ENCODE results near the gene HES2.
"Not testable (repeated sequence)": the region's sequence is repeated elsewhere in the genome, so short reads cannot be mapped to it uniquely, and the experiment has no call there.

The HES2 gene

DNA sequence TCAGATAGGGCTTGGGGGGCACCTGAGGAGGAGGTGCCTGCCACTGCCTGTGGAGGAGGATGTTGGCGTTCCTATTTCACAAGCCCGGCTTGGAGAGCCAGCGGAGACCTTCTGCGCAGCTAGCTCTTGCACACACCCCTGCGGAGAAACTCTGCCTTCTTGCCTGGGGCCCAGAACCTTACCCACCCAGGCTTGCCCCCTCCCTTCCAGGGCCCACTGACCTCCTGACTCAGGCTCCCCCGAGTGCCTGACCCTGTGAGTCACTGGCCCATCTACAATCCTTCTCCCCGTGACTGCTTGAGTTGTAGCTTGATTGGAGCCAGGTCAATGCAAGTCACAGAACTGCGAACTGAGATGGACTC is 3.4 kb downstream of the HES2 start:
- DNase-seq (ENCODE audit: low read depth): no peak

DNA sequence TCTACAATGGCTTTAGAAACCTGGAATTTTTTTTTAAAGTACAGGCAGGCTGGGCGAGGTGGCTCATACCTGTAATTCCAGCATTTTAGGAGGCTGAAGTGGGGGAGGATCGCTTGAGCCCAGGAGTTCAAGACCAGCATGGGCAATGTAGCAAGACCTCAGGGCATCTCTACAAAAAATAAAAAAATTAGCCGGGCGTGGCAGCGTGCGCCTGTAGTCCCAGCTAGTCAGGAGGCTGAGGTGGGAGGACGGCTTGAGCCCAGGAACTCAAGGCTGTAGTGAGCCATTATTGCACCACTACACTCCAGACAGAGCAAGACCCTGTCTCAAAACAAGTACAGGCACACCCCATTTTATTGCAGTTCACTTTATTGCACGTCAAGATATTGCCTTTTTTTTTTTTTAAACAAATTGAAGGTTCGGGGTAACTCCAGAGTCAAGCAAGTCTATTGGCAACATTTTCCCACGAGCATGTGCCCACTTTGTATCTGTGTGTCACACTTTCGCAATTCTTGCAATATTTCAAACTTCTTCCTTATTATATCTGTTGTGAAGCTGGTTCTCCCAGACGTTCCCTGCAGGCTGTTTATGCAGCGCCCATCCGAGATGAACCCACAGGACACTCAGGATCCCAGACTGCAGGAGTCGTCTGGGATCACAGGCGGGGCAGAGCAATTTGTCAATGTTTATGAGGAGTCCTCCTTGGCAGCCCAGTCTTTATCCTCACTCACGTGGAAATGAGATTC is 4.7 kb downstream of the HES2 start:
- no peak for DNase-seq (ENCODE audit: low read depth)

DNA sequence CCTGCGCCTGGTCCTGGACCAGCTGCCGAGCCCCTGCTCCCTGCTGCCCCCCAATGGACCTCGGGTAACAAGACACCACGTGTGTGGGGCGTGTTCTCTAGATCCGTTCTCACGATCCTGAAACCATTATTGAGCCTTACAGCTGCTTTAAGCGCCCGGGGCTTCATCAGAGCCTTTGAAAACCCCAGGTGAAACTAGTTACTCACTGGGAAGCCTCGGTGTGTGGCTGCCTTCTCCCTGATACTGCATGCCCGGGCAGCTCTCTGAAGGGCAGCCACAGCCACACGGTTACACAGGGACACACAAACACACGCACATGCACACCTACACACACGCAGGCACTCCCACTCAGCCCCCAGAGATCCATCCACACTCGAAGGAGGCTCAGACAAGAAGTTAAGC is 5.3 kb downstream of the HES2 start:
- DNase-seq (ENCODE audit: low read depth): no peak

DNA sequence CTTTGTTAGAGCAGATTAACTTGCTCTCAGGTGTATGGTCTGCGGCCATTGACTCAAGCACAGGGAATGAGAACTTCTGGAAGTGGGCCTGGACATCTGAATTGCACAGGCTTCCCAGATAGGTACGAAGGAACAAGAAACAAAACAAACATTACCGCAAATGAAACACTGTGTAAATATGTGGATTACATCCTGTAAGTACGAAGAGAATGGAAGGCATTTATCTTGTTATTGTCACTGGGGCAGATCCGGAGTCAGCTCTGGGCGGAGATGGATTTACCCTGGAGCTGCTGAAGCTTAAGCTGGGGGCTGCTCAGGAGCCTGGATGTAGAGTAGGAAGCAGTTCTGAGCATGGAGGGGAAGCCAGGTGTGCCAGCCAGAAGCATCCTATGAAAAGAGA is 6.8 kb downstream of the HES2 start:
- no peak for DNase-seq (ENCODE audit: low read depth)

DNA sequence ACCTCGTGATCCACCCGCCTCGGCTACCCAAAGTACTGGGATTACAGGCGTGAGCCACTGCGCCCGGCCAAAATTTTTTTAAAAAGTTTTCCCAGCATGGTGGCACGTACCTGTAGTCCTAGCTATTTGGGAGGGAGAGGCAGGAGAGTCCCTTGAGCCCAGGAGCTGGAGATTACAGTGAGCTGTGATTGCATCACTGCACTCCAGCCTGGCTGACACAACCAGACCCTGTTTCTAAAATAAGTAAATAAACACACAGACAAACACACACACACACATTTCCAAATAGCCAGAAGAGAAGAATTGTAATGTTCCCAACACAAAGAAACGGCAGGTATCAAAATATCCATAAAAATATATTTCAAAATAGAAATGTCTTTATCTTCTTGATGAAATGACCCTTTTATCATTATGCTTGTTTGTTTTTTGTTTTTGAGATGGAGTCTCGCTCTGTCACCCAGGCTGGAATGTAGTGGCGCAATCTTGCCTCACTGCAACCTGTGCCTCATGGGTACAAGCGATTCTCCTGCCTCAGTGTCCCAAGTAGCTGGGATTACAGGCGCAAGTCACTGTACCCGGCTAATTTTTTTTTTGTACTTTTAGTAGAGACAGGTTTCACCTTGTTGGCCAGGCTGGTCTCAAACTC is 9.3 kb downstream of the HES2 start:
- DNase-seq (ENCODE audit: low read depth): no peak

DNA sequence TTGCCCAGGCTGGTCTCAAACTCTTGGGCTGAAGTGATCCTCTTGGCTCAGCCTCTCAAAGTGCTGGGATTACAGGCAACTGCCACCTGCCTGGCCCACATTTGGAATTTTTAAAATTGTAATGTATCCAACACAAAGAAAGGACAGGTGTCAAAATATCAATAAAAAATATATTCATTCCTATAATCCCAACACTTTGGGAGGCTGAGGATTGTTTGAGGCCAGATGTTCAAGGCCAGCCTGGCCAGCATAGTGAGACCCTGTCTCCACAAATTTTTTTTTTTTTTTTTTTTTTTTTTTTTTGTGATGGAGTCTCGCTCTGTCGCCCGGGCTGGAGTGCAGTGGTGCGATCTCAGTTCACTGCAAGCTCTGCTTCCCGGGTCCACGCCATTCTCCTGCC is 10.0 kb downstream of the HES2 start:
- DNase-seq (ENCODE audit: low read depth): no peak

DNA sequence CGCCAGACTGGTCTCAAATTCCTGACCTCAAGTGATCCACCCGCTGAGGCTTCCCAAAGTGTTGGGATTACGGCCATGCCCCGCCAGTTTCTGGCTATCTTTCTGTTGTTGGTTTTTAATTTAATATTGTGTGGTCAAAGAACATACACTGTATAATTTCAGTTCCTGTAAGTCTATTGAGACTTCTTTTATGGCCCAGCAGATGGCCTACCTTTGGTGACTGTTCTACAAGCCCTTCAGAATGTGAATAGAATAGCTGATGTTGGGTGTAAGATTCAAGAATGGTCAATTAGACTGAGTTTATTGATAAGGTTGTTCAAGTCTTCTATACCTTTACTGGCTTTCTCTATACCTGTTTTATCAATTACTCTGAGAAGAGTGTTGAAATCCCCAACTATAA is 10.7 kb downstream of the HES2 start:
- DNase-seq (ENCODE audit: low read depth): no peak

DNA sequence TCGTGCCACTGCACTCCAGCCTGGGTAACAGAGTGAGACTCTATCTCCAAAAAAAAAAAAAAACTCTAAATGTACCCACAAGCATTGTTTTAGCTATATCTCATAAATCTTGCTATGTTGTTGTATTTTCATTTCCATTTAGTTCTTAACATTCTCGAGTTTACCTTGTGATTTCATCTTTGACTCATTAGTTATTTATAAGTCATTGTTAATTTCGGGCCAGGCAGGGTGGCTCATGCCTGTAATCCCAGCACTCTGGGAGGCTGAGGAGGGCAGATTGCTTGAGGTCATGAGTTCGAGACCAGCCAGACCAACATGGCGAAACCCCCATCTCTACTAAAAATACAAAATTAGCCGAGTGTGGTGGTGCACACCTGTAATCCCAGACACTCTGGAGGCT is 11.7 kb downstream of the HES2 start:
- no peak for DNase-seq (ENCODE audit: low read depth)

DNA sequence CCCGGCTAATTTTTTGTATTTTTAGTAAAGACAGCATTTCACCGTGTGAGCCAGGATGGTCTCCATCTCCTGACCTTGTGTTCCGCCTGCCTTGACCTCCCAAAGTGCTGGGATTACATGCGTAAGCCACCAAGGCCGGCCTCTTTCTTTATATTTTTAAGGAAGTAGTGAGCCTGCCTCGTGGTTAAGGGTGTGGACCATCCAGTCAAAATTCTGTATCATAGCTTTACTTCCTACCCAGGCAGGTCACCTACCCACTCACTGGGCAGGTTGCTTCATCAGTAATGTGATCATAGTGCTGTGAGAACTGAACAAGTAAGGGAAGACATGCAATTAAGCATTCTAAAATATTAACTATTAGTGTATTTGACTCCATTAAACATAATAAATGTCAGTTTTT is 18.0 kb downstream of the HES2 start:
- DNase-seq (ENCODE audit: low read depth): no peak

DNA sequence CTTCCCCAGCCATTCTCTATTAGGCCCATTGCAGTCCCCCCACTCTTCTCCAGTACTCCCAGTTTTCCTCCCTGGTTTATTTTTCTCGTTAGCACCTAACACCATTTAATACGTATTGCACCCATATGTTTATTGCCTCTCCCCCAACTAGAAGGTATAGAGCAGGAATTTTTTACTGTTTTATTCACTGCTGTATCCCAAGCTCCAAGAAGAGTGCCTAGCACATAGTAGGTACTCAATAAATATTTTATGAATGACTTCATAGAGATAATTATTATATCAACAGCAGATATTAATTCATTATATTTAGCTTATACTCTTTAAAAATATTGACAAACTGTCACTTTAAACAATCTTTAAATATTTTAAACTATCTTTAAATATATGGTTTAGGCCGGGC is 20.4 kb downstream of the HES2 start:
- DNase-seq (ENCODE audit: low read depth): no peak

DNA sequence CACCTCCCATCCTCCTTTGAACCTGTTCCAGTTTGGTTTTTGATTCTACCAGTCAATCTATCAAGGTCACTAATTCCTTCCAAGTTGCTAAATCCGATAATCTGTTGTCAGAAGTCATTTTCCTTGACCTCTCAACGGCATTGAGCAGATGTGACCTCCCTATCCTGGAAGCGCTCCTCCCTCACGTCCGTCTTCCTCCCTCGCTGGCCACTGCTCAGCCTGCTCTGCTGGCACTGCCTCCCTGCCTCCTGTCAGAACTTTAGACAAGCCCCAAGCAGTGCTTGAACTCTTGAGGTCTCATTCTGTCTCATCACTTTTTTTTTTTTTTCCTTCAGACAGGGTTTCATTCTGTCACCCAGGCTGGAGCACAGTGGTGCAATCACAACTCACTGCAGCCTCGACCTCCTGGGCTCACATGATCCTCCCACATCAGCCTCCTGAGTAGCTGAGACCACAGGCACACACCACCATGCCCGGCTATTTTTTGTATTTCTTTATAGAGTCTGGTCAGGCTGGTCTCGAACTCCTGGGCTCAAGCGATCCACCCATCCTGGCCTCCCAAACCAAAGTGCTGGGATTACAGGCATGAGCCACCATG is 21.8 kb downstream of the HES2 start:
- DNase-seq (ENCODE audit: low read depth): no peak

DNA sequence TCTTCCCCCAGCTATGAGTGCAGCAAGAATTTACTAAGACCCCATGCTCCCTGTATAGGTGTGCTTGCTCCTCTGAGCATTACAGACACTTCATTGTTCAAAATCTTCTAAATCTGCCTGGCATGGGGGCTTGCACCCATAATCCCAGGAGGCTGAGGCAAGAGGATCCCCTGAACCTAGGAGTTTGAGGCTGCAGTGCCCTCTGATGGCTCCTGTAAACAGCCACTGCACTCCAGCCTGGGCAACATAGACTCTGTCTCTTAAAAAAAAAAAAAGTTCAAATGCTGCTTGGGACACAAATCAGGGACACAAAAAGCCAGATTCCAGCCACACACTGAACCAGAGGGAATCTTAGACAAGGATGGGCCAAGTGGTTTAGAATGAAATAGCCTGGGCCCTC is 22.7 kb downstream of the HES2 start:
- no peak for DNase-seq (ENCODE audit: low read depth)

DNA sequence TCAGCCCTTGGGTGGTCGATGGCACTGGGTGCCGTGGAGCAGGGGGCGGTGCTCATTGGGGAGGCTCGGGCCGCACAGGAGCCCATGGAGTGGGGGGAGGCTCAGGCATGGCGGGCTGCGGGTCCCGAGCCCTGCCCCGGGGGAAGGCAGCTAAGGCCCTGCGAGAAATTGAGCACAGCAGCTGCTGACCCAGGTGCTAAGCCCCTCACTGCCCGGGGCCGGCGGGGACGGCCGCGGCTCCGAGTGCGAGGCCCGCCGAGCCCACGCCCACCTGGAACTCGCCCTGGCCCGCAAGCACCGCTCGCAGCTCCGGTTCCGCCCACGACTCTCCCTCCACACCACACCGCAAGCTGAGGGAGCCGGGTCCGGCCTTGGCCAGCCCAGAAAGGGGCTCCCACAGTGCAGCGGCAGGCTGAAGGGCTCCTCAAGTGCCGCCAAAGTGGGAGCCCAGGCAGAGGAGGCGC is 23.9 kb downstream of the HES2 start:
- DNase-seq (ENCODE audit: low read depth): not testable (repeated sequence)

DNA sequence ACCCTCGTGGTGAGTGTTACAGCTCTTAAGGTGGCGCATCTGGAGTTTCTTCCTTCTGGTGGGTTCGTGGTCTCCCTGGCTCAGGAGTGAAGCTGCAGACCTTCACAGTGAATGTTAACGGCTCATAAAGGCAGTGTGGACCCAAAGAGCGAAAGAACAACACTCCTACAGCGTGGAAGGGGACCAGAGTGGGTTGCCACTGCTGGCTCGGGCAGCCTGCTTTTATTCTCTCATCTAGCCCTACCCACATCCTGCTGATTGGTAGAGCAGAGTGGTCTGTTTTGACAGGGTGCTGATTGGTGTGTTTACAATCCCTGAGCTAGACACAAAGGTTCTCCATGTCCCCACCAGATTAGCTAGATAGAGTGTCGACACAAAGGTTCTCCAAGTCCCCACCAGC is 24.6 kb downstream of the HES2 start:
- DNase-seq (ENCODE audit: low read depth): not testable (repeated sequence)

DNA sequence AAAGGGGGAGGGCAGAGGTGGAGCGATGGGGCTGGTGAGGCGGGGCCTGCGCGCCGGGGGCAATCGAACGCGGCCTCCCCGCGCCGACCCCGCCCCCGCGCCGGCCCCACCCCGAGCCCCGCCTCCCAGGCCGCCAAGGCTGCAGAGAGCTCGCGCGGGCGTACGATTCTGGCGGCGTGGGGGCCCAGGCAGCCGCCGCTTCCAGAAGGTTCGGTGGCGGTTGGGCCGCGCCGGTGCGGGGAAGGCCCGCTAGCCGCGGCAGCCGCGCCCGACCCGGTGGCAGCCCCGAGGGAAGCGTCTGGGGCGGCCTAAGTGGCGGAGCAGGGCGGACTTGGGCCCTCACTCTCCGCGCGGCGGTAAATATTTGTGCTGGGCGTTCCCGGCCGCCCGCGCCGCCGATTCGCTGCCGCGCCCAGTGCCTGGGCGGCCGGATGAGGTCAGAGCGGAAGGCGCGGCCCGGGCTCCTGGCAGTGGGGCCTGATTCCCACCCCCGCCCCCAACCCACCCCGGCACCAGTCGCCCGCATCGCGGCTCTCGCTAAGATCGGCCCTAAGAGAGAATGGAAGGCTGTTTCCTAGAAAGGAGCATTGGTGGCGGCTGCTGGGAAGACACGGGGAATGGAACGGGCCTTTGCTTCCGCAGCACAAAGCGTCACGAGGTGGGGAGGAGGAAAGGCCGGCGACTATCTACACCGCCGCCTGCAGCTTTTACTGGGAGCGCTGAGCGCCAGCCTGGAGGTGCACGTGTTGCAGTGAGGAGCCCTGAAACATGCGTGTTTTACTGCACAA is 26.1 kb downstream of the HES2 start, which contains the start of gene ACOT7:
Gene ACOT7 (minus strand): TSS at position 368 of the 788 bp plus-strand sequence. CDS start 368 bp downstream, outside the sequence.
- peak; percentile 77 for DNase-seq (ENCODE audit: low read depth)

DNA sequence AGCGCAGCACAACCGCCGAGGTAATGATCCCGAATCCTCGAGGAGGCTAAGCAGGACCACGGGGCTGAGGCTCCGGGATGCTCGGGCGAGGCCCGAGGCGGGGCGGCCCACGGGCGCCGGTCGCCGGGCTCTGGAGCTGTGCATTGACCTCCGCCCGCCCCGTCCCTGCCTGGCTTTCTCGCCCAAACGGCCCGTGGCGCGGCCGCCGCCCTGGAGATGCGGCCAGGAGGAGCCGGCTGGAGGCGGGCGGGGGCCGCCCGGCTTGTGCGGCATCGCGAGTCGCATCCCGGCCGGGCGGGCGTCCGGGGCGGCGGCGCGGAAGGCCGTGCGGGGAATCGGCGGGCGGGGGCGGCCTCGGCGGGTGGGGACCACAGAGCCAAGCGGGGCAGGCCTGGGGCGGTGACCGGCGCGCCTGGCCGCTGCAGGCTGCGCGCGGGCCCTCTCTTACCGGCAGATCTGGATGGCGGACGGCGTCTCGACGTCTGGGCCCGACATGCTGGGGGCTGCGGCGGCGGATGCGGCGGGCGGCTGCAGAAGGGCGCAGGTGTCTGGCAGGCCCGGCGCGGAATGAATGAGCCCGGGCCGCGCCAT is 26.8 kb downstream of the HES2 start:
- DNase-seq (ENCODE audit: low read depth): no peak

DNA sequence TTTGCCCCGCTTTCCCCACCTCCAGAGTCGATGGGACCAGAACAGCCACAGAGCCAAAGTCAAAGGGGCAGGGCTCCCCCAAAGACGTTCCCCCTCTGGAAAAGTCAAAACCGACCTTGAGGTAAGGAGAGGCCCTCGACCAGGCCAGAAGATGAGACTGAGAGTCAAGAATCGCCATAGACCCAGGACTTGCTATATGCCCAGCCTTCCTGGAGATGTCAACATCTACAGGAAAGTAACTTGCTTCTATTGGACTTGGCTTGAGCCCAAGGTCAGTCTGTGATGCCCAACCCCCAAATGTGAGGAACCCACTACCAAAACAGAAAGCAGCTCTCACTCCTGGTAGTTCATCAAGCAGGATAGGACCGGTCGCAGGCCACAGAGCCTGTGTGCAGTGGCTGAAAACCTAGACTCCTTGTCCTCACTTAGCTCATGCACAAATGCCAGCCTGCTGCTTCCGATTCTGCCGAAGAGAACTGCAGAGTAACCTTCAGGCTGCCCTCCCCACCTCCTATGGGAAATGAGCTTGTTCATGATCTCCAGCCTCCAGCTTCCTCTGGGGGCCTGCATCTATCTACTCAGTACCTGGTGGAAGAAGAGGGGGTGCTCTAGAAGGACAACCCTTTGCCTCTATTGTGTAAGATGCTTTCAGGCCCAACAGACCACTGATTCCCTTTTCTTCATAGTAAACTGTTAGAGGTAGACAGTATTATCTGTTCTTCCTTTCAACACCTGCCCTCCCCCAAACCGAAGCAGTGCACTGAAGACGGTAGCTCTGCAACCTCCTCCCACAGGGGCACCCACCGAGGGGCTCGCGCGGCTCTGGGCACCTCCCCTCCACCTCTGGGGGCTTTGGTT is 27.5 kb downstream of the HES2 start:
- no peak for DNase-seq (ENCODE audit: low read depth)

DNA sequence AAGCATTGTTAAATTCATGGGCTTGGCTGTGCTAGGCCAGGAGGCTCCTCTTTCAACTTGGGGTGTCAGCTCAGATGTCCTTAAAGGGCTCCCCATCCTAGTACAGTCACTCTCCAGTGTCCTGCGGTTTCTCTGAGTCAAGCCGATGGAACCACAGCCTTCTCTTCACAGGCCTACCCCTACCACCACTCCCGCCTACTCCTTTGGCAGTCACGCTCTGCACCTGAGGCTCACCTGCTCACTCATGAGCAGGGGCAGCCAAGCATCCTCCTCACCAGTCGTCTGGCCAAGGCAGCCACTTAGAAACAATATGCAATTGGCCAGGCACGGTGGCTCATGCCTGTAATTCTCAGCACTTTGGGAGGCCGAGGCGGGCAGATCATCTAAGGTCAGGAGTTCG is 29.7 kb downstream of the HES2 start:
- DNase-seq (ENCODE audit: low read depth): no peak

DNA sequence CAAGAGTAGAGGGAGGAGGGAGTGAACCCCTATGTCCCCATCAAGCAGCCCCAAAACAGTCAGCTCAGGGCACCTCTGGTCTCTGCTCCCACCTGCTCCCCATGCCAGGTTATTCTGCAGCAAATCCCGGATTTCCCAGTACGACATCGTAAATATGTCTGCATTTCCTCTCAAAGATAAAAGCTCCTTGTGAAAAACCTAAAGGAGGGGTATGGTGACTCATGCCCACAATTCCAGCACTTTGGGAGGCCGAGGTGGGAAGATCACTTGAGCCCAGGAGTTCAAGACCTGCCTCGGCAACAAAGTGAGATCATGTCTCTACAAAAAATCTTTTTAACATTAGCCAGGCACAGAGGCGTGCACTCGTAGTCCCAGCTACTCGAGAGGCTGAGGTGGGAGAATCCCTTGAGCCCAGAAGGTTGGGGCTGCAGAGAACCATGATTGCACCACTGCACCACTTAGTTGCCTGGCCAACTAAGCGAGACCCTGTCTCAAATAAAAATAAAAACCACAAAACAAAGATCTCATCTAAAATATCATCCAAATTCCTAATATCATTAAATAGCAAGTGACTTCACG is 33.3 kb downstream of the HES2 start:
- DNase-seq (ENCODE audit: low read depth): no peak

DNA sequence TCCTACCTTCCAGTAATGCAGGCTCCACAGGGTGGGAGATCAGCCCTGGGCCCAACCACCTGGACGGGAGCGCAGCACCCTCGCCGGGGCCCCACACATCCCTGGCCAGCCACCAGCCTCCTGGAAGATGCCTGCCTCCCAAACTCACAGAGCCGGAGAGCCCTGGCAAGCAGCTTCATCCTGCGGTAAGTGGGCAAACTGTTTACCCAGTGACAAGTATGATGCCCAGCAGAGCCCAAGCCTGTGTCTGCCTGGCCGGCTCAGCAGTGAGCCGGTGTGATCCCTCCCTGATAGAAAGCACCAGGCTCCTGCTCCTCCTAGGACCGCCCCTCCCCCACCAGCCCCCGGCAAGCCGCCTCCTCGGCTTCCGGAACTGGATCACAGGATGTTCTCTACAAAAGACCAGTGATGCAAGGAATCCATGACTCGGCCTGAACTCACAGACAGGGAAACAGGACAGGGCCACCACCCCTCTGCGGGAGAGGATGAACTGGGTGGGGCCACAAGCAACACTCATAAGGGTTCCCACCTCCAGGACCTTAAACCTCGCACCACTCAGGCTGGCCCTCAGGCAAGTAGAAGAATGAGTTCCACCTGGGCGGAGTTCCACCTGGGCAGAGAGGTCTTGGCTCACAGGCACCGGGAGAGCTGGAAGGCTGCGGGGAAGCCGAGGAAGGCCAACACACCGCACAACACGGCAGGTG is 34.1 kb downstream of the HES2 start:
- DNase-seq (ENCODE audit: low read depth): peak; percentile 49

All from stromal cell of bone marrow (primary cell).